PC-3 (cell line): ENCODE data around the gene LPCAT1. TPM values are rescaled to one million over a fixed set of nuclear protein-coding genes. Genes with fewer than 3 reads are reported as not detected.

Experiments
- microRNA-seq: library from miRNA; unstranded; fragments of <30 nt; microRNA quantifications from one replicate; pipeline ENCODE4 v1.1.0, GENCODE V29; 2020; ENCODE audit not compliant: unreplicated experiment
- total RNA-seq: library from RNA; depleted of rRNA; stranded (reverse); fragments of >200 nt; gene quantifications from 2 replicates; pipeline ENCODE4 v1.2.3, GENCODE V29; 2014; rRNA removed

The LPCAT1 gene
- total RNA-seq, 1 experiment from 2014 or later = 121 TPM

Small RNAs within 50 kb of the gene (microRNA-seq; reads per million reads assigned to microRNA genes)
- not detected for gene MIR6075

Other genes starting within 250 kb of the LPCAT1 start
- 0.80 and 1.2 TPM in 2 replicates for gene TERT, start 228.9 kb downstream of the LPCAT1 start, total RNA-seq
- gene CLPTM1L, start 178.9 kb downstream of the LPCAT1 start, total RNA-seq = 373 and 463 TPM in 2 replicates
- not detected in 2 replicates for gene SLC6A3, start 78.5 kb downstream of the LPCAT1 start, total RNA-seq